HUES48 (cell line): ENCODE results near the gene TREX2.

Experiments
- H3K27ac ChIP-seq: one replicate; pipeline ENCODE4 v1.7.0; 2013; ENCODE audit warnings: low read depth, low read length, inconsistent platforms
- H3K27me3 ChIP-seq: 2 replicates; pipeline ENCODE4 v1.6.1; 2013; ENCODE audit warnings: mild to moderate bottlenecking, low read length; ENCODE audit not compliant: control insufficient read depth, insufficient read depth
- H3K36me3 ChIP-seq: 2 replicates; pipeline ENCODE4 v1.6.1; 2013; ENCODE audit warnings: low read length; ENCODE audit not compliant: control insufficient read depth, insufficient read depth
- H3K4me1 ChIP-seq: 2 replicates; pipeline ENCODE4 v1.6.1; 2013; ENCODE audit warnings: mild to moderate bottlenecking, low read length; ENCODE audit not compliant: control insufficient read depth, insufficient read depth
- H3K4me3 ChIP-seq: 2 replicates; pipeline ENCODE4 v1.5.1; 2013; ENCODE audit warnings: mild to moderate bottlenecking, low read depth, low read length
- H3K9ac ChIP-seq: 2 replicates; pipeline ENCODE4 v1.6.1; 2013; ENCODE audit warnings: mild to moderate bottlenecking, low read depth, low read length, moderate library complexity
- H3K9me3 ChIP-seq: 2 replicates; pipeline ENCODE4 v1.6.1; 2013; ENCODE audit warnings: low read length; ENCODE audit not compliant: control insufficient read depth, insufficient read depth

TREX2 gene

DNA sequence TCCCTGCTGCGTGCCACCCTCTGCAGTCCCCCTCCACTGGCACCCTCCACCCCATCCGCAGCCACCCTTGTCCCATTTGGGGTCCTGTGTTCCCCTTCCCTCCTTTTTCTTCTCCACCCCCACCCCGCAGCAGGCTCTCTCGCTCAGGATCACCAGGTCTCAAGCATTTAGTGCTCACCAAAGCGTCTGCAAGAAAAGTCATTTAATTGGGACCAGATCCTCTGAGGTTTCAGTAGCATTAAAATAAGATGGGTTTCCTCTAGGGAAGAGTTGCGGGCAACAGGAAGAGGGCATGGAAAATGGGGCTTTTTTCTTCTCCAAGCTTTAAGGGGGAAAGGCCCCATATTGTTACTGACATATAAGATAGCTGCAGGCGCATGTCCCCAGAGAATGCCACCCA lies 29.4 kb upstream of the TREX2 start:
- Histone ChIP-seq H3K4me1 (peaks cover 9% of the 10 kb centered on the region; the same call in 1 of the 2 replicates), H3K27me3 (peaks cover 25% of the 10 kb centered on the region), H3K36me3 (no peaks in the 10 kb centered on the region), H3K27ac (no peak overlapping the region), H3K9me3 (peaks cover 23% of the 10 kb centered on the region; the same call in 1 of the 2 replicates), H3K9ac (no peak overlapping the region), H3K4me3 (no peak overlapping the region)

DNA sequence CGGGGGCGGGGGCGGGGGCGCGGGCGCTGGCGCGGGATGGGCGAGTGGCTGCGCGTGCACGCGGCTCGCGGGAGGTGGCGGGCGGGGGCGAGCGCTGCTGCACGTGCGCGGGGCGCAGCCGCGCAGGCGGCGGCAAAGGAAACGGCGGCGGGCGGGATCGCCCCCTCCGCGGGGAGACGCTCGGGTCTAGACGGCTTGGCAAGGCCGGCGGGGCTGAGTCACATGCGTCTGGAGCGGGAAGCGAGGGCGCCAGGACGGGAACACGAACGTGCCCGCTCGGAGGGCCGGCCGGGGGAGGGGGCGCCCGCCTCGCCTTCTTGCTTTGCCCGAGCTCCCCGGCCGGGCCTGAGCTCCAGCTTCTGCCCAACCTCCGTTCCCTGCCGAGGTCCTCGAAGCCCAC lies 28.9 kb upstream of the TREX2 start:
- H3K4me3 ChIP-seq: no peak overlapping the region
- H3K27me3 ChIP-seq: peaks cover 25% of the 10 kb centered on the region
- H3K9me3 ChIP-seq: peaks cover 23% of the 10 kb centered on the region; the same call in 1 of the 2 replicates
- no peak overlapping the region for H3K27ac ChIP-seq
- peaks cover 9% of the 10 kb centered on the region; the same call in 1 of the 2 replicates for H3K4me1 ChIP-seq
- no peaks in the 10 kb centered on the region for H3K36me3 ChIP-seq
- H3K9ac ChIP-seq: no peak overlapping the region

DNA sequence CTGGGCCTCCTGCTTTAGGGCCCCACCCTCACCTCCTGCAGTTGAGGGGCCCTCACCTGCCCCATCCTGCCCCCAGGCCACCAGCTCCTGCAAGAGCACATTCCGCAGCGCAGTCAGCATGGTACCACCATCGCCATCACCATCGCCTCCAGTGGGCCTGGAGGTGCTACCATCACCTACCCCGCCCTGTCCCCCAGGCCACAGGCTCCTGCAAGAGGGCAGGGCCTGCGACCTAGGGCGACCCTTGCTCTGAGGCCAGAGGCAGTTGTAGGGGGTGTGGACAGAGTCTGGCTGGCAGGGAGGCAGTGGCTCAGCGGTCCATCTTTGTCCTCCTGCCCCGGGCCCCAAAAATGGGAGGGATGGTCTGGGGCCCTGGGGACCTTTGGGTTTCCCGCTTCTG lies 28.4 kb upstream of the TREX2 start:
- H3K9me3 ChIP-seq: peaks cover 27% of the 10 kb centered on the region; the same call in 1 of the 2 replicates
- no peaks in the 10 kb centered on the region for H3K36me3 ChIP-seq
- H3K4me1 ChIP-seq: peaks cover 9% of the 10 kb centered on the region; the same call in 1 of the 2 replicates
- H3K27ac ChIP-seq: no peak overlapping the region
- no peak overlapping the region for H3K4me3 ChIP-seq
- no peak overlapping the region for H3K9ac ChIP-seq
- peaks cover 25% of the 10 kb centered on the region for H3K27me3 ChIP-seq

DNA sequence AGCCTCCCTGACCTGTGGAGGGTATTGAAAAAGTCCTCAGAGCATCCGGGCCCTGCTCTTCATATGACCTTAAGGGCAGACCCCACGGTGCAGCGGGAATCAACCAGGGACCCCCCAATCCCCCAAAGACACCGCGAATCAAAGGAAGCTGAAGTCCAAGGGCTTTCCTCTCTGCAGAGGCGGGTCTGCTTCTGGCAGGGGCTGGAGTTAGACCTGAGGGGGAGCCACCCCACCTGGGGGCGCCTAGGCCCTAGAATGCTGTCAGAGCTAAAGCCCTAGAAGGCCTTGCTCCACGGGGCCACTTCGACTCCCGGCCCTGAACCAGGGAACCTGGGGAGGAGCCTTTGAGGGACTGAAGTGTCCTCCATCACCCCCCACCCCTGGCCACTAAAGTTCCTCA lies 27.3 kb upstream of the TREX2 start:
- peaks cover 25% of the 10 kb centered on the region for H3K27me3 ChIP-seq
- H3K27ac ChIP-seq: no peak overlapping the region
- H3K4me3 ChIP-seq: no peak overlapping the region
- H3K36me3 ChIP-seq: peaks cover 7% of the 10 kb centered on the region
- H3K9me3 ChIP-seq: peaks cover 36% of the 10 kb centered on the region; the same call in 1 of the 2 replicates
- H3K9ac ChIP-seq: no peak overlapping the region
- peaks cover 9% of the 10 kb centered on the region; the same call in 1 of the 2 replicates for H3K4me1 ChIP-seq

DNA sequence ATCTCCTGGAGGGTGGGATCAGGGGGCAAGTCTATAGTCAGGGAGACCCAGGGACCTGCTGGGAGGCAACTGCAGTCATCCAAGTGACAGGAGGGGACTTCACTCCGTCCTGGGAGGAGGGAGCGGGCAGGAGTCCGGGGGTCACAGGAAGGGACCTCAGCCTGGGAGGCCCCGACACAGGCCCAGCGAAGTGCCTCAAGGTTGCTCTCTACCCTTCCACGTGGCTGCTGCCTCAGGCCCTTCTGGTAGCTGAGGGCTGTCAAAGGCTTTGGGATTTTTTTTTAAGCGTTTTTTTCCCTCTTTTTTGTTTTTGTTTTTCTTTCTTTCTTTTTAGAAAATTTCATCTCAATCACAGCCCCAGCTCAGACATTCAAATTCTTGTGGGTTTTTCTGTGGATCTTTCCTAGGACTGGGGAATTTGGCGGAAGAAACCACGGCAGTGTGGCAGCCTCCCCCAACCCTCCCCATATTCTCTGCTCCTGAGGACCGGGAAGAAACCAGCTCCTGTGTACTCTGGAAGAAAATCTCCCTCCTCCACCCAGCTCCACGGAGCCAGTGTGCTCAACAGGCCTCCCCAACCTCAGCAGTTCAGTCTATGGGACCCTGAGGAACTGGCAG lies 25.9 kb upstream of the TREX2 start:
- no peak overlapping the region for H3K4me3 ChIP-seq
- 0 out of 2 replicates have a peak, but pooled peaks cover under 1% of the 10 kb centered on the region for H3K4me1 ChIP-seq
- peaks cover 39% of the 10 kb centered on the region; the same call in 1 of the 2 replicates for H3K9me3 ChIP-seq
- no peak overlapping the region for H3K9ac ChIP-seq
- H3K36me3 ChIP-seq: peaks cover 9% of the 10 kb centered on the region
- peaks cover 25% of the 10 kb centered on the region for H3K27me3 ChIP-seq
- no peak overlapping the region for H3K27ac ChIP-seq

DNA sequence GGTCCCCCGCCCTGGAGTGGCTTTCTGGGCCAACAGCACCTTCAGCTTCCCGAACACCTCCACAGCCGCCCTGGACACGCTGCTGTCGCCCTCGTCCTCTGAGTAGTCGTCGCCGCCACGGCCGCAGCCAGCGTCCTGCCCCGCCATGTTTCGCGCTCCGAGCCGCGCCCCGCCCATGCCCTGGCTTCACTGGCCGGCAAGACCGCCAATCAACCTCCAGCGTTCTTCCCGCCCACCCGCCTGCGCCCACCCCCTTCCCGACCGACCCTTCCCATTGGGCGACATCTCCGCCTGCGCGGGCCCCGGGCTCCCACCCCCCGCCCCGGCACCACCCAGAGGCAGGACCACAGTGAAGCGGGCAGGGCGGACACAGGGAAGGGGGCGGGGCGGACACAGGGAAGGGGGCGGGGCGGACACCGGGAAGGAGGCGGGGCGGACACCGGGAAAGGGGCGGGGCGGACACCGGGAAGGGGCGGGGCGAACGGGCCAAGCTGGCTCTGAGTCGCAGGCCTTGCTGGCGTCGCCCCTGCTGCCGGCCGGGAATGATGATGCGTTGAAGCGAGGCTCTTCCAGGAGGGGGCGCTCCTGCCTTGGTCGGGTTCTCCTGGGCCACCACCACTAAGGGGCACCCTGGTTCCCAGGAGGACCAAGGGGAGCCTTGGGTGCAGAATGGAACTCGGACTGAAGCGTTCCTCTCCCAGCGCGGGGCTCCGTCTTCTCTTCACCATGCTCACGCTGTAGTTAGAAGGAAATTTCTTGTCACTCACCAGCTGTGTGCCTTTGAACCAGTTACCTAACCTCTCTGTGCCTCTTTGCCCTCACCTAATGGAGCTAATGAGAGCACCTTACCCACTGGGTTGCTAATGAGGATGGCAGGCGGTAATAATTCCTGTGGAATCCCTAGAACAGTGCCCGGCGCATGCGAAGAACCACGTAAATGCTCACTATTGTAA lies 24.8 kb upstream of the TREX2 start, which contains the start of gene HAUS7:
HAUS7 (minus strand) TSS at position 166 of the 953 bp plus-strand sequence; CDS start at position 147, 19 bp downstream.
- H3K4me1 ChIP-seq: no peaks in the 10 kb centered on the region
- peaks cover 34% of the 10 kb centered on the region for H3K9me3 ChIP-seq
- H3K9ac ChIP-seq: peak within 1 kb of the TSS; percentile 19; the same call in 1 of the 2 replicates
- peaks cover 9% of the 10 kb centered on the region for H3K36me3 ChIP-seq
- H3K4me3 ChIP-seq: peak within 1 kb of the TSS; percentile 65
- H3K27ac ChIP-seq: no peak within 1 kb of the TSS
- peaks cover 16% of the 10 kb centered on the region for H3K27me3 ChIP-seq

DNA sequence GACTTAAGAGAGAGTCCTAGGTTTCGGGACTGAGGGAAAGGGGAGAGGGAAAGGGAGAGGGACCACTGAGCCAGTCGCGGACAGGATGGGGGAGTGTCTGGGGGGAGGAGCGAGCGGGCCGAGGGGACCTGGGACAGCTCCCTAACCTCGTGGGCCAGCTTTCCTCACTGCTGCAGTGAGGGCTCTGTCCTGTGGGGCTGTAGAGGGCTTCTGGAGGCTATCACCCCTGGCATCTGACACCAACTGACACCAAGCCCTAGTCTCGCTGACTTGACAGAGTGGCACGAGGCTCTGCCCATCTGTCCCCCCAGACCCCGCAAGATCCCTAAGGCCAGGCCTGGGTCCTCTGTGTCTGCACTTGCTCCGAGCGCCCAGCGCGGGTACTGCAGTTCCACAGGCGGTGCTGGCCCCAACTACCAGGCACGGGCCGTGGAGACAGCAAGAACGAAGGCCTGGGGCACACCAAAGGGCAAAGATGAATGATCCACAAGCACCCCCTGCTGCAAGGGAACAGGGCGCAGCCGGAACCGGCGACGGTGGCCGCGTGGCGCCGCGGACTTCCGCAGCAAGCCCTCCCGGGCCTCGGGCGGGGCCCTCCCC lies 24.1 kb upstream of the TREX2 start:
- Histone ChIP-seq H3K9ac (peak overlapping the region; percentile 19; the same call in 1 of the 2 replicates), H3K27ac (no peak overlapping the region), H3K36me3 (peaks cover 10% of the 10 kb centered on the region), H3K9me3 (peaks cover 34% of the 10 kb centered on the region), H3K4me1 (no peaks in the 10 kb centered on the region), H3K27me3 (peaks cover 8% of the 10 kb centered on the region; the same call in 1 of the 2 replicates), H3K4me3 (peak overlapping the region; percentile 65)

DNA sequence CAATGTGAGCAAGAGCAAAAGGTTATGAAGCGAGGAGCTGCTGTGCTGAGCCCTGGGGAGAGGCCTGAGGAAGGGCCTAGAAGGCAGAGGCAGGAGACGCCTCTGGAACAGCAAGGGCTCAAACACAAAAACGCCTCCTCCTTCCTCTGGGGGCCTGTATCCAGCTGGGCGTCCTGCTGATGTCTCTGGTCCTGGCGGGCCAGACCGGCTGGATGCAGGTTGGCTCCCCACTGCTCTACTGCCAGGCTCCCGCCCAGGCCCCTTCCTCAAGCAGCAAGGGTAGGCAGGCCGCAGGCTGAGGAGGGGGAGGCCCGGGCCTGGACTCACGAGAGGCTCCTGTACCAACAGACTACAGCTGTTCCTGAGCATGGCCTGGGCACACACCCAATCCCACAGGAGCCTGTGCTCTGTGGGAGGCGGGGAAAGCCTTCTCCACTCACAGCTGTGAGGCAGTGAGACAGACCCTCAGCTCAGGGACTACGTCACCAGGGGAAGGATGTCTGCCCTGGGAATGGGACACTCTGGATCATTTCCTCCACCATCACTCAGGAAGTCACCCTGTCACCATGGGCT lies 22.2 kb upstream of the TREX2 start:
- H3K27me3 ChIP-seq: no peaks in the 10 kb centered on the region
- peaks cover 18% of the 10 kb centered on the region for H3K36me3 ChIP-seq
- no peak overlapping the region for H3K9ac ChIP-seq
- no peak overlapping the region for H3K4me3 ChIP-seq
- peaks cover 44% of the 10 kb centered on the region for H3K9me3 ChIP-seq
- no peaks in the 10 kb centered on the region for H3K4me1 ChIP-seq
- no peak overlapping the region for H3K27ac ChIP-seq

DNA sequence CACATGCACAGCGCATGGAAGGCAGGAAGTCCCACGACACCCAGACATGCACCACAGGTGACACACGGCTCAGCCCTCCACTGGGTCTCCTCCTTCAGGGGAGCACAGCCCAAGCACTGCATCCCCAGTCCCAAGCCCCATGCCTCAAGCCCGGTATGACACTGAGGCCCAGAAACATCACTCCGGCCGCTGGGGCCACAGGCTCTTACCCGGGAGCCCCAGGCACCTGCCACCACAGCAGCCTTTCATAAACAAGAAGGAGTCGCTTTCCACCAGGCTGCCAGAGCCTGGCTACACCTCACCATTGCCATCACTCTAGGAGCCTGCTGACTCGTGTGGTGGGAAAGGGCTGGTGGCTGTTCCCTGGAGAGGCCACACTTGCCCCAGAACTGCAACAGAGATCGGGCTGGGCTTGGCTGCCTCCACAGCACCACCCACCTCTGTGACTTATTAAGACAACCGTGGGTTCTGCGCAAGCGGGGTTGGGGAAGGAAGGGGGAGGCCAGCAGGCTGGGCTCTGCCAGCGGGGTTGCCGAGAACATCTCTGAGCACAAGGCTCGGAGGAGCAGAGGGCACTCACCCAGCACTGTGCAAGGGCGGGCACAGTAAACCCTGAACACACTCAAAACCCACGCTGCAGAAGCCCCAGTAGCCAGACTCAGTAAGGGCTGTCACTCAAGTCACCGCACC lies 20.0 kb upstream of the TREX2 start:
- Histone ChIP-seq H3K4me3 (no peak overlapping the region), H3K9me3 (peaks cover 40% of the 10 kb centered on the region), H3K4me1 (no peaks in the 10 kb centered on the region), H3K27ac (no peak overlapping the region), H3K9ac (no peak overlapping the region), H3K36me3 (peaks cover 21% of the 10 kb centered on the region), H3K27me3 (no peaks in the 10 kb centered on the region)

DNA sequence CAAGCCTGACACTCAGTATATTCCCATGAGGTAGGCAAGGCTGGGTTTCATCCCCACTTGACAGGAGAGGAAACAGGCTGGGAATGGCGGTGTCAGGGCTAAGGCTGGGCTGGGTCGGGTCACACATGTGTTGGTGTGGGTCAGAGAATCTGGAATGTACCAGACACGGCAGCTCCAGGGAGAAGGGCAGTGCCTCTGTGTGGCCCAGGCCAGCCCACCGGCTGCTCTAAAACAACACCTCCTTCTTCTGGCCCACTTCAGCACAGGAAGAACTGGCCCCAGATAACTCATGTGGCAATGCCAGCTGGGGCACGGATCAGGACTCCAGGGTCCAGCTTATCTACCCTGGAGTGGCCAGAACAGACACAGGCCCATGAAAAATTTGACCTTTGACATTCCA lies 18.3 kb upstream of the TREX2 start:
- Histone ChIP-seq H3K9ac (no peak overlapping the region), H3K4me1 (no peaks in the 10 kb centered on the region), H3K27me3 (no peaks in the 10 kb centered on the region), H3K27ac (no peak overlapping the region), H3K36me3 (peaks cover 21% of the 10 kb centered on the region), H3K4me3 (no peak overlapping the region), H3K9me3 (peaks cover 42% of the 10 kb centered on the region)
